Putamen (tissue), 1 donor: ENCODE measurements around the gene ATAT1.
A peak's percentile ranks its signal among the peaks of the same experiment; 100 is the strongest.

Source experiments
- DNase-seq: peaks from one replicate; pipeline ENCODE4 v3.0.0-alpha.2; 2016; ENCODE audit warnings: low spot score

The ATAT1 gene

DNA sequence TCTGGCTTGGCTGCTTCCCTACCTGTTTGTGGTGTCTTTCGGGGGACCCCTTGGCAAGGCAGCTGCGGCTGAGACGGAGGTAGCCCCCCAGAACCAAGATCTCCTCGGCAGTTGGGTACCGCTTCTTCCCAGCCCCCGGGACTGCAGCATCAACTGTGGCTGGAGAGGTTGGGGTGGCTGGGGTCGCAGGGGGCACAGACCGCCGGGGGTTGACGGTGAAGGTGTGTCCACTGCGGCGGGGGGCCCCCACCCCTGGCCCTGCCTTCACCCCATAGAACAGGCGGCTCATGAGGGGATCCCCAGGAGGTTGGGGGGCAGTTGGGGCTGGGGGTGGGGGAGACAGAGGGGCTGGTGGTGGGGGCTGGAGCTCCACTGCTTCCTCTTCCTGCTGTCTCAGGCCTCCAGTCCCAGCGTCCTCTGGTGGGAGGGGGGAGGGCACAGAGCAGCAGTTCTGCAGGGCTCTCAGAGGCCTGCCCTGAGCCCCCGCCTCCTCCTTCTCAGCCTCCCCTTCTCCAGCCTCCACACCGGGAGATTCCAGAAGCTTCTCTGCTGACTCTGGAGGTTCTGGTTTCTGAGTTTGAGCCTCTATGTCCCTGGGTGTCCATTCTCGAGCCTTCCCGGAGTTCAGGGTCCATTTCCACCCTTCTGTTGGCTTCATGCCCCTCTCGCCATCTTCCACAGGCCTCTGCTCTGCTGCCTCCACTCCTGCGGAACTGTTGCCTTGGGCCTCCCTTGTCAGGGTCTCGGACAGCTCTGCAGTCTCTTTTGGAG, 57.9 kb downstream of the ATAT1 start:
- DNase-seq: no peak

DNA sequence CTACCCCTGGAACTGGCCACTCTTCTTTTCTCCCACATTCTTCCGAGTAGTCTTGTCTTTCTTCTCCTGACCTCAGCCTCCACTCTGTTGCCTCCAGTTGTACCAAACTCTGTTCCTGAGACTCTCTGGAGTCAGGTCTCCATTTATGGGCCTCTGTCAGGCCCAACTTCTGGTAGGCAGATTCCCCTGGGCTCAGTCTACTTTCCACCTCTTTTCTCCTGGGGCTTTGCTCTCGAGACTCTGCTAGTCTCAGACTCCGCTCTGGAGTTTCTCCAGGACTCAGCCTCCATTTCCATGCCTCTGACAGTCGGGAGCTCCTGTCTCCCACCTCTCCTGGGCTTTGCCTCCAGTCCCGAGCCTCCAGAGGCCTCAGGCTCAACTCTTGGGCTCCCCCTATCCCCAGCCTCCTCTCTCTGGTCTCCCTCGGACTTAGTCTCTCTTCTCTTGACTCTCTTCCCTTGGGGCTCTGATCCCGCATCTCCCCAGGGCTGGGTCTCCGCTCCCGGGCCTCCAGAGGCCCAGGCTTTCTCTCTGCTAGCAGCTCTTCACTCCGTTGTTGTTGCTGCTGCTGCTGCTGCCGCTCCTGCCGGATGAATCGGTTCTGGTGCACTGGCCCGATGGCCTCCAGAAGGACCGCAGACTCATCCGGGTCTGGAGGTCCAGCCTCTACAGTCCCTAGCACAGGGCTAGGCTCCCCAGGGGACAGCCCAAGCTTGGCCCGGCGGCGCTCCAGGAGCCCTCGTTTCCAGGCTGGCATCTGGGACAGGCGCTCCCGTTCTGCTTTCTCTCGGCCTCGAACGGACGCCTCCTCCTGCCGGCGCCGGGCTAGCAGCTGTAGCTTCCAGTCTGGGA, 58.7 kb downstream of the ATAT1 start:
- DNase-seq: no peak

DNA sequence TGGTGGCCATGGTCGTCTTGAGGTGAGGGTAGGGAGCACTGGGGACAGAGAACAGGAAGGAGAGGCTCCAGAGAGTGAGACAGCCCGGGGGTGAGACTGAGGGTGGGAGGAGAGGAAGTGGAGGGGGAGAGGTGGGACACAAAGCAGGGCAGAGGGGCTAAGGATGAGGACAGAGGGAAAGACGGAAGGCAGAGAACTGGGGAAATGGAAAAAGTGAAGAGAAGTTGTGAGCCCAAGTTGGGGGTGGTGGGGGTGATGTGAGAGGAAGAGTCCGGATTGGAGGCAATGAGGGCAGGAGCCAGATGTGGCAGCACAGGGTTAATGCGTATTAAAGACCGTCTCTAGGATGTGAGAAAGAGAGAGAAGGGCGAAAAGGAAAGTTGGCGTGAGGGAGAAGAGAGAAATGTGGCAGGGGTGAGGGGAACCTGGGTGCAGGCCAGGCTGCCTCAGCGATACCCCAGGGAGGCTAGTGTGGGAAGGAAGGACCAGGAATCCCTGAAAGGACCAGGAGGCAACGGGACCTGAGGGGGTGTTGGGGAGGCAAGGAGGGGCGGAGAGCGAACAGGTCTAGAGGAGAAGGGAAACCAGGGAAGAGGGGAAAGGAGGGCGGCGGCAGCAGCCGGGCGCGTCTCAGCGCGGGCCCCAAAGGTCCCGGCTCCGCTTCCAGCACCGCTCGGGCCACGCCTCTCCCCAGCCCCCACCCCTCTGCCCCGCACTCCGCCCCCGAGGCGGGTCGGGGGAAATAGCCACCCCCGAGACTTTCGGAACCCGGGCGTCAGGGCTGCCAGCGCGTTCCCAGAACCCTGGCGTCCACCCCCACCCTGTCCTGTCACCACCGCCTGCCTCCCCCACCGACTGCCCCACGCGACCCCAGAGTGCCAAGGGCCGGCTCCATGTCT, 59.6 kb downstream of the ATAT1 start, which contains the start of gene PPP1R18:
TSS of gene PPP1R18 (minus strand) at position 637 of the 899 bp plus-strand sequence. CDS start at position 10, 627 bp downstream.
- DNase-seq: peak; percentile 45

DNA sequence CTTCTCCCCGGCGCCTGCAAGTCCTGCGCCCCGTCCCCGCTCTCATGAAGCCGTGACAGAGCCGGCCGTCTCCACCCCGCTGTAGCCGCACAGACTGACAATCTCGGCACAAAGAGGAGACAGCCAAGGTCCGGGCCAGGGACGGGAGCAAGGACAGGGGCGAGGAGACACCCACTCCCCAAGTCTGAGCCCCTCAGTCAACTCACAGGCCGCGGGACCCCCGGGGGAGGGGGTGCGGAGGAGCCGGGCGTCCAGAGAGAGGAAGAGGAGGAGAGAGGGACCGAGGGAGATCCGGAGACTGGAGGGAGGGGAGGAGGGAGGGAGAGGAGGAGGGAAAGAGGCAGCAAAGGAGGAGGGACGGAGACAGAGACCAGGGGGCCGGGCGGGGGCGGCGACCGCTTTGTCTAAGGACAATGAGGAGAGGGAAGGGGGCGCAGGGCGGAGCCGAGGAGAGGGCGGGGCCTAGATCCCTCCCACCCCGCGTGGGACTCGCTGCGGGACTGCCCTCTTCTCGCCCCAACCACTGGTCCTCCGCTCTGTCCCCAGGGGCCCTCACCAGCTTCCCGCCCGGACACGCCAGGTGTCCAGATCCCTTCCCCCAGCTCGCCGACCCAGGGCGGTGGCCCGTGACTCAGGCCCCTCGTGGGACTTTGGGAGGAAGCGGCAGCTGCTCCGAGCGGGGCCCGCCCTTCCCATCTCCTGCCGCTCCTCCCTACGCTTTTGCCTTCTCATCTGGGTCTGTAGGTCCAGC, 60.4 kb downstream of the ATAT1 start:
- peak; percentile 49 for DNase-seq

DNA sequence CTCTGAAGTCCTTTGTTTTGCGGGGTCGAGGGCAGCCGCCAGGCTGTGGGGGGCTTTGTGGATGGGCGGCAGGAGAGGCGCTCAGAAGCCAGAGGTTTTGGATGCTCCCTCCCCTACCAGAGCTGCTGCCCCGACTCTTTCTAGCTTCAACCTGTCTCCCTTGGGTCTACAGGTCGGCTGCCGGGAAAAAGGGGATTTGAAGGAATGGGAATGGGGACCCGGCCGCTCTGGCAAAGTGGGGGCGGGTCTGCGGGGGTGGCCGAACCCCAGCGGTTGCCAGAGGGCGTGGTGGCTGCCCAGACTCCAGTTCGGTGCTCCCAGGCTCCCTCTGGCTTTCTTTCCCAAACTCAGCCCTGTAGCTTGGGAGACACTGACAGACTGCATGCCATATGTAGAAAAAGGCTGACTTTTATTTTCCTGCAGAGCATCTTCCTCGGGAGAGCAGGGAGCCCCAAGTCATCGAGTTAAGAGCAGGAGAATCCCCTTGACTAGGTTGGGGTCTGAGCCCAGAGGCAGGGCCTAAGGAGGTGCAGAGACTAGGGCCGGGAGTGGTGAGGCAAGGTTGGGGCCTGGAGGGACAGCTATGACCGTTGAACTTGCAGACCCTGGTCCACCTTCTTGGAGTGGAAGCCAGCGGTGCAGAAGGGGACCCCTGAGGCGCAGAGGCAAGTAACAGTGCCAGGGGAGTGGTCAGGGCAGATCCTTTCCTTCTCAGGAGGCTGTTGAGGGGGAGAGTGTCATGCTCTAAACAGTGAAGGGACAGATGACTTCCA, 61.2 kb downstream of the ATAT1 start:
- no peak for DNase-seq

DNA sequence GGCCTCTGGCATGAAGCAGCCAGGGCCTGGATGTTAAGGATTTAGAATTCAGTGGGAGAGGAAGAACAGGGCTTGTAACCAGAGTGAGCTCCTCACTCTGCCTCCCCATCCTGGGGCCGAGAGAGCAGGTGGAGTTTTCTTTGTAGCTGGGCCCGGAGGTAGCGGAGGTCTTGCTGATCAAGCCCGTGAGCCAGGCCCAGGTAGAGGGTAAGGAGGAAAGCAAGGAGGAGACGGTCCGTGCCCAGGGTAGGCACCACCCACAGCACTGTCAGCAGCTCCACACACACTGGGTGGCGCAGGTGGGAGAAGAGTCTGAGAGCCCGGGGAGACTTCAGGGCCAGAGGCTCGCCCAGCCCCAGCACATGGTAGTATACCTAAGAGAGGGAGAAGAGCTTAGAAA, 61.9 kb downstream of the ATAT1 start:
- DNase-seq: no peak

DNA sequence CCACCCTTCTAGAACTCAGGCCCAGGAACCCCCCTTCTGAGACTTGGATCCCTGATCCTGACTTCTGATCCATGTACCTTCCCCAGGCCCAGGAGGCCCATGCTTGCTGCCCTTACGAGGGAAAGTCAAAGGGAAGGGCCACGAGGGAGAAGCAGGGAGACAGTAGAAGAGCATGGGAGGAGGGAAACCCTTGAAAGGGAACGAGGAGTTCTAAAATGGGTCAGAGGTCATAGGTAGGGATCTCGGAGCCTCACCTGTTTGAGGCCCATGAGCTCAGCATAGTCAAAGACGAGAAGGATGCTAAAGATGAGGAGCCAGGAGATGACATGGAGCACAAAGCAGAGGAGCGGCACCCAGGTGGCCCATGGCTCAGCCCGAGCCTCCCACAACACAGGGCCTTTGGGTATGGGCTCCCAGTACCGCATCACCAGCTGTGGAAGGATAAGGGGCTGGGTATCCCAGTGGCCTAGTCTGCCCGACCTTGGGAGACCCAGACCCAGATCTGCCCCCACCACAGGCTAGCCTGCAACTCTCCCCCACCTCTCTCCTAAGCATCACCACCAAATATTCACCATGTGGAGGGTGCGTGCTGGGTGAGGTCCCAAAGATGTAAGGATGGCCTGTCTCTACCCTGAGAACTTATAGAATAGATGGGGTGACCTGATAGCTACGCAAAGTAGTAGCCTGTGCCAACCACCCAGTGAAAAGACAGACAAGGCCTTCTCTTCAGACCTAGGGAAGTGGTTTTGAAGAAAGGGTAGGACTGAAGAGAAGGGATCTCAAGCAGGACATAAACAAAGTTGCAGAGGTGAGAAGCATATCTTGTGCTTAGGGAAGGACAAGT, 62.6 kb downstream of the ATAT1 start:
- no peak for DNase-seq

DNA sequence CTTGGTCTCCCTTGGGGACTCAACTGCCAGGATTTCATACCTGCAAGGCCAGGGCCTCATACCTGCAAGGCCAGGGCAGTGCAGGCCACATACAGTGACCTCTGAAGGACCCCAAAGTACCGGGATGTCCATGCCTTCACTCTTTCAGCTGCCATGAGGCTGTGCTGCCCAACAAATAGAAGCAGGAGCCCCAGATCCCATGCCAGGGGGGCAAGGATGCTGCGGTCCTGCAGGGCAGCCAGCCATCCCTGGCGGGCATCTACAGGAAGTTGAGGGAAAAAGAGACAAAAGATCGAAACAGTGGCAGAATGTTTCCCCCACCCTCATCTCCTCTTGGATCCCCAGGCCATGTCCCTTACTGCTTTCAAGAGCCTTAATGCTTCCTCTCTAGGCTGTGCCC, 63.3 kb downstream of the ATAT1 start:
- DNase-seq: no peak

DNA sequence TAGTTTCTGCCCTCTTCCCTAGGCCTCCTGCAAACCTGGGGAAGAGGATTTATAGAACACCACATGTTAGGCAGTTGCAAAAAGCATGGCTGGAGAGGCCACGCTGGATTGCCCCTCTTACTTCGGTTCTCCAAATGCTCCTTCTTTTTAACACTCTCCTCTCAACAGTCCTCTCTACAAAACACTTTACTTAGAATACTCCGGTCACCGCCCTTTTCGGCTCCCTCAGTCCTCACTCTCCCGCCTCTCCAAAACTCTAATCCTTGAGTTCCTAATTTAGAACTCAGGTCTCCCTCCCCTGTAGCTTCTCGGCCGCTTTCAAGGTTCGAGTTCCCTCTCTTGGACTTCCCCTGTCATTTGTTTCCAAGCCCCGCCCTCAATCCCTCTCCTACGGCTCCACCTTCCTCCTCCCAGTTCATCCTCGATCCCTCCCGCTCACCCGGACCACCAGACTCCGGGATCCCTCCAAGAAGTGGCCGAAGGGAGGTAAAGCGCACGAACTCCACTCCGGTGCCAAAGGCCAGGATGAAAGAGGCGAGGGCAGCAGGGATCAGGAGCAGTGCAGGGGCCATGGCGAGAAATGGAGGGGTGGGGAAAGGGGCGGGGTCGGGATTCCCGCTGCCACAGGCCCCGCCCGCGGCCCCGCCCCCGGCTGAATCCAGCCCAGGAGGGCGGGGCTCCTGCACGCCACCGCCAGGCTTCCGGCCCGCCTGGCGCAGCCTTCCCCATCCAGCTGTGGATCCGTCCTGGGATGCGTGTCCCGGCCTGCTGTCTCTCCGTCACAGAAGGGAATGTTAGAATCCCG, 63.9 kb downstream of the ATAT1 start, which contains the start of gene NRM:
TSS of gene NRM (minus strand) at position 582 of the 805 bp plus-strand sequence. CDS start at position 572, 10 bp downstream.
- peak; percentile 84 for DNase-seq

DNA sequence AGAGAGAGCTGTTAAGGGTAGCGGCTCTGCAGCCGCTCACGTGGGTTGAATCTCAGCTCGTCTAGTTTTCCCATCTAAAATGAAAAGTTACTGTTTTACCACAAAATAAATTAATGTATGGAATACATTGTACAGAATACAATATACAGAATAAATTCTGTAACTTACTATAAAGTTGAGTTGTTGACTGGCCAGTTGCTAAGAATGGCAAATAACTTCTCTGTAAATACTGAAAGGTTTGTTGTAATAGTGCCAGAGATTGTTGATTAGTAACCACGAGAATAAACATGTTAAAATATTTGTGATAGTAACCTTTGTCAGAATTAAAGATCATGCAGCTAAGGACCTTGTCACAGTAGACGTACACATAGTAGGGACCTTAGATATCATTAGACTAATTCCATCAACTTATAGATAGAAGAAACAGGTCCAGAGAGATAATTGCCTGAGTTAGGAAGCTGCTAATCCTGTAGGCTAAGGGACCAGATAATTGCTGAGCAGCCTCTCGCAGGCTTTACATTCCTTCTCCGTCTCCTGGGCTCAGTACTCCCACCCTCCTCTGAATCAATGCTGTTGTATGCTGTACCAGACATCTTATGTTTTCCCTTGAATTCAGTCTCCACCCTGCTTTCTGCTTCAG, 64.7 kb downstream of the ATAT1 start:
- no peak for DNase-seq
